Peyer's patch (tissue), 4 donors: Measurements from ENCODE around the gene PRPF19.

ENCODE experiments used
- CTCF ChIP-seq, 6 experiments: fragments of 450-650 bp in 4 of 6; fragments of 200-600 bp in 2 of 6; sonication (generic) in 1 of 6; IDR thresholded peaks; one replicate each; pipeline ENCODE4 v1.5.1; 2017 to 2019; ENCODE audit warnings: antibody characterized with exemption in 6 of 6, mild to moderate bottlenecking in 3 of 6, moderate library complexity in 1 of 6
- POLR2A ChIP-seq, 2 donors: fragments of 450-650 bp; IDR thresholded peaks; one replicate each; pipeline ENCODE4 v1.5.1; 2017; ENCODE audit warnings: antibody characterized with exemption in 2 of 2, mild to moderate bottlenecking in 2 of 2, moderate library complexity in 2 of 2

DNA sequence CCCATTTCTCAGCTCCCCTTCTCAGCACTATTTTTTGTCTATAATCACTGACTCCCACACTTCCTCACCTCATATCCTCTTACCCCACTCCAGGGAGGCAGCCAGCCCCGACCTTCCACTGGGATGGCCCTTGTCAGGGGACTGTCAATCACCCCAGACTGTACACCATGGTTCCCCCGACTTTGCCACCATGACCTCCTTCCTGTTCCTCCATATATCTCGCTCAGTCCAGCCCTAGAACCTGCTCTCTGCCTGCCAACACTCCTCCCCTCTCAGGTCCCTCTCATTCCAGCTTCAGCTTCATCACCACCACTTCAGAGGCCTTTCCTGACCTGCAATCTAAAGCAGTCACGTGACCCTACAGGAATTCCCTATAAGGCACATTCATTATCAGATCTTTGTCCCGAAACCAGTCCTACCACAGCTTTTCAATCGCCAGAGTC, 16.5 kb downstream of the PRPF19 start:
- no peak for TF ChIP-seq CTCF (IDR thresholded peaks at IDR 0.05)
- no peak for TF ChIP-seq POLR2A (IDR thresholded peaks at IDR 0.05)
